ENCODE results near the gene SYT12.

DNA sequence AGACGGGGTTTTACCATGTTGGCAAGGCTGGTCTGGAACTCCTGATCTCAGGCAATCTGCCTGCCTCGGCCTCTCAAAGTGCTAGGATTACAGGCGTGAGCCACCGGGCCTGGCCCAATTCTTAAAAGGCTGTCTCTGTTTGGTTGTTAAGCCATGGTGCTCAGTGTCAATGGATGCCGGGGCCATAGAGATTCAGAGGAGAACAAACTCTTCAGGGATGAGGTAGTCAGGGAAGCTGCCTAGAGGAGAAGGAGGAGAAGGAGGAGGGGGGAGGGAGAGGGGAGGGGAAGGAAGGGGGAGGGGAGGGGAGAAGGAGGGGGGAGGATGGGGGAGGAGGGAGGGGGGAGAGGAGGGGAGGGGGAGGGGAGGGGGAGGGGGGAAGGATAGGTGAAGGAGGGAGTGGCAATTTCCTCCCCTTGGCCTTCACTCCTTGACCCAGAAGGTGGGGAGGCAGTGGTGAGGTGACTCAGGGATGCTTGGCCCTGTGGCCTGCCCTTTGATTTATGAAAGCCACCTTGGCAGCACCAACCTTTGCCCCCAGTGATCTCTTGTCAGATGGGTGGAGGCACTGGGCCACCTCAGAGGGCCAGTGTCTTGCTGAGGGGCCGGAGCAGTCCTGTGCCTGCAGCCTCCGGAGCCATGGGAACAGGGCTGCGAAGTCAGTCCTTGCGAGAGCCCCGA is 48.1 kb upstream of the SYT12 start, which contains the start of gene C11orf86:
- TF ChIP-seq, protein P1, sequence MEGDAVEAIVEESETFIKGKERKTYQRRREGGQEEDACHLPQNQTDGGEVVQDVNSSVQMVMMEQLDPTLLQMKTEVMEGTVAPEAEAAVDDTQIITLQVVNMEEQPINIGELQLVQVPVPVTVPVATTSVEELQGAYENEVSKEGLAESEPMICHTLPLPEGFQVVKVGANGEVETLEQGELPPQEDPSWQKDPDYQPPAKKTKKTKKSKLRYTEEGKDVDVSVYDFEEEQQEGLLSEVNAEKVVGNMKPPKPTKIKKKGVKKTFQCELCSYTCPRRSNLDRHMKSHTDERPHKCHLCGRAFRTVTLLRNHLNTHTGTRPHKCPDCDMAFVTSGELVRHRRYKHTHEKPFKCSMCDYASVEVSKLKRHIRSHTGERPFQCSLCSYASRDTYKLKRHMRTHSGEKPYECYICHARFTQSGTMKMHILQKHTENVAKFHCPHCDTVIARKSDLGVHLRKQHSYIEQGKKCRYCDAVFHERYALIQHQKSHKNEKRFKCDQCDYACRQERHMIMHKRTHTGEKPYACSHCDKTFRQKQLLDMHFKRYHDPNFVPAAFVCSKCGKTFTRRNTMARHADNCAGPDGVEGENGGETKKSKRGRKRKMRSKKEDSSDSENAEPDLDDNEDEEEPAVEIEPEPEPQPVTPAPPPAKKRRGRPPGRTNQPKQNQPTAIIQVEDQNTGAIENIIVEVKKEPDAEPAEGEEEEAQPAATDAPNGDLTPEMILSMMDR (IDR thresholded peaks at IDR 0.05), result no peak
- TF ChIP-seq EP300 (IDR thresholded peaks at IDR 0.05) (no peak), POLR2A (IDR thresholded peaks at IDR 0.05) (no peak)

All from sigmoid colon (tissue), 4 donors.